HG03457 (cell line): ENCODE data around the gene GRIK1.

Source experiments
- ATAC-seq: cut with Tn5 transposase; IDR thresholded peaks from one replicate; pipeline ENCODE4 v1.9.1; 2021; ENCODE audit warnings: moderate number of reproducible peaks; ENCODE audit not compliant: unreplicated experiment

GRIK1 gene

DNA sequence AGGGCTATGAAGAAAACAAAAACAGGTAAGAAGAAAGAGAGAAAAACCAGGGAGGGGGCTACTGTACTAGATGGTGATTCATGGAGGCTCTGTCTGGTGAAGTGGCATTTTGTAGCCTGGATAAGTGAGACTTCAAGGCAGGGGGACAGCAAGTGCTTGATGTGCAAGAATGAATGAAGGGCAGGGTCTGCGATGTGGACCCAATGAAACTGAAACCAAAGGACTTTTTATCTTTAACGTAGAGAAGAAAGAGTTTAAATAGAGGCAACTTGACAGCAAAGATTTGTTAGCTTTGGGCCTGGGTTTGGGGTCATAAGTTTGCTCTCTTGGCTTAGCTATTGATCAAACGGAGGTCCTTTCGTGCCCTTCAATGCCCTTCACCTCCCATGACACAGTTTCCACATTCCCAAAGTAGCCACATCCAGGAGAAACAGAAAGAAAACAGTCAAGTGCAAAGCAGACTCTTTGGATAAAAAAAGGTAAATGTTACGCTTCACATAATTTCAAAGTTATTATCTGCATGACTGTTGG is 291.0 kb downstream of the GRIK1 start:
- ATAC-seq, result no peak

DNA sequence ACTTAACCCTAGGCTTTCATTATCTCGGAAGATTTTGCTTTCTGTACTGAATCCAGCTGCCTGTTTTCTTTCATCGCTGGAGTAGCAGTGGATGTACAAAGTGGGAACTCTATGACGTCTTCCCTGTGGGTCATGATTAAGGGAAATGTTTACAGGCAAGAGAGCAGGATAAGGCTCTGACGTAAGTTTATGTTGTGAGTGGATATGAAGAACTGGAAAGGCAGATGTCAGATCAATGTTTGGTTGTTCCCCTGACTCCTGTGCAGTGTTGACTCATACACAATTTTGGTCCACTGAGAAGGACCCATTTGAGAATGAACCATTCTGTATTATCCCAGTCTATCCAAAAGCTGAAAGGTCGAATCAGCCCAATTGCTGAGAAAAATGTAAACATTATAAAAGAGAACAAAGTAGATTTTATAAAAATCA is 292.4 kb downstream of the GRIK1 start:
- ATAC-seq, result no peak

DNA sequence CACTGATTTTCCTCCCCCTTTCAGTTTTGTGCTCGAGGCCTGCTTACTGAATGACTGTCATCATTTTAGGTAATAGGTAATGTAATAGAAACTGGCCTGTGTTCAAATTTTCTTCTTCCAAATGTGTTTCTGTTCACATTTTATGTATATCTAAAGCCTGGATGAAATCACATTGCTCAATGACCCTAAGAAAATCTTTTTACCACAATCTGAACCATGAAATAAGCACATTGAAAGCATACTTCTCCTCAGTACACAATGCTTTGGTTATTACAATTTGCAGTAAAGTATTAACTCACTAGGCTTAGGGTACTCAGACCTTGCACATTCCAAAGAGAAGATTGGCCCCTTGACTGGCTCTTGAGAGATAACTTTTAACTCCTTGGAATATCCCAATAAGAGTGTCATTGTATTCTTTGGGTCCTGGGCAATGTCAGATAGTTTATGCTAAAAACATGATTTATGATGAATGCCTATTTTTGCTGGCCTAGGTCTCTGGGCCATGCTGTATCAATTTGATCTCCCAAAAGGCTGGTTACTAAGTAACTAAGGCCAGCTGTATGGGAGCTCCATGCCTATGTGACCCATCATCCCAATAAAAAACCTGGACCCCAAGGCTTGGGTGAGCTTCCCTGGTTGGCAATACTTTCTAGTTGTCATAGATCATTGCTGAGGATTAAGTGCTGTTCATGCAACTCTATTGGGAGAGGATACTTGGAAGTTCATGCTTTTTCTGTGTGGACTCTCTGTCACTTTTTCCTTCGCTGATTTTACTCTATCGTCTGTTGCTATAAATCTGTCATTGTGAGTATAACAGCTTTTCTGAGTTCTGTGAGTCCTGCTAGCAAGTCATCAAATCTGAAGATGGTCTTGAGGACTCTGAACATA is 293.9 kb downstream of the GRIK1 start:
- no peak for ATAC-seq

DNA sequence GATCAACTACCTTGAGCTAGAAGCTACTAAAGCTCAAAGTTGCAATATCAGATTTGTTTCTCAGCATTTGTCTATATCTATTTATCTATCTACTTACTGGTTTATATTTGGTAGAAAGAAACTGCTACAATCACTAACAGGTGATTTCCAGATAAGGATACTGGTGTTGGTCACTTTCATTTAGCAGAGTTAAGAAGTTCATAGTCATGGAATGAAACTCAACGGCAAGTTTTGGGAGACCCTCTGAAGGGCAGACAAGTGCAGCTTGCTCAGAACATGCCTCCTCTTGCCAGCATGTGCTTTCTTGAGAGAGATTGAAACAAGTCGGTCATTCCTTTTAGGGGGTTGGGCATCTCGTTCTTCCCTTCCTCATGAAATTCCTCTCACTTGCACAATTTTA is 296.5 kb downstream of the GRIK1 start:
- ATAC-seq, result no peak

DNA sequence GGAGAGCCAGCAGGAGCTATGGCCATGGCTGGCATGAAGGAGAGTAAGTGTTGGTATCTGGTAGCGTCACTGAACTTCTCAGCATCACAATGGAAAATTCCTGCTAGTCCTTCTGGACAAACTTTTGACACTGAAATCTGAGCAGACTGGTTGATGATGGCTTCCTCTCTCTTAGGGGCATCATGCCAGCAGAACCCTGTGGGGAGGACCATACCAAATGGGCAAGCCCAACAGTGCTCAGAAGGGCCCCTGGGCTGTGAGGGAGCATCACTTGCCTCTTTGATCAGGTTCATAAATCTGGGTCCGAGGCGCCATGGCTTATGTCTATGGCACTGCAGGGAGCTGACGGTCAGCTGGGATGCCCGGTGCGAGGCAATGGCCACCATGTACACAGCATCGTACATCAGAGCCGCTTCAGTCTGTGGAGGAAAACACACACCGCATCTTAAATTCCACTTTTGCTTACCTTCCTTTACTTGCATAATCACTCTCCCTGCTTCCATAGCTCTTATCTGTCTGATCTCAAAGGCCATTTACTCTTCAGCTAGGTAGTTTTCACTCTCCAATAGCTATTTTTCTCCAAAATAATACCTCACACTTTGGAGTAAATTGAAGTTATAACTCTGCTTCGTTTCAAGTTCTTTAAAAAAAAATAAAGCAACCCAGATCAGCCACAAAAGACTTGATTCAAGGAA is 297.1 kb downstream of the GRIK1 start:
- ATAC-seq, result no peak

DNA sequence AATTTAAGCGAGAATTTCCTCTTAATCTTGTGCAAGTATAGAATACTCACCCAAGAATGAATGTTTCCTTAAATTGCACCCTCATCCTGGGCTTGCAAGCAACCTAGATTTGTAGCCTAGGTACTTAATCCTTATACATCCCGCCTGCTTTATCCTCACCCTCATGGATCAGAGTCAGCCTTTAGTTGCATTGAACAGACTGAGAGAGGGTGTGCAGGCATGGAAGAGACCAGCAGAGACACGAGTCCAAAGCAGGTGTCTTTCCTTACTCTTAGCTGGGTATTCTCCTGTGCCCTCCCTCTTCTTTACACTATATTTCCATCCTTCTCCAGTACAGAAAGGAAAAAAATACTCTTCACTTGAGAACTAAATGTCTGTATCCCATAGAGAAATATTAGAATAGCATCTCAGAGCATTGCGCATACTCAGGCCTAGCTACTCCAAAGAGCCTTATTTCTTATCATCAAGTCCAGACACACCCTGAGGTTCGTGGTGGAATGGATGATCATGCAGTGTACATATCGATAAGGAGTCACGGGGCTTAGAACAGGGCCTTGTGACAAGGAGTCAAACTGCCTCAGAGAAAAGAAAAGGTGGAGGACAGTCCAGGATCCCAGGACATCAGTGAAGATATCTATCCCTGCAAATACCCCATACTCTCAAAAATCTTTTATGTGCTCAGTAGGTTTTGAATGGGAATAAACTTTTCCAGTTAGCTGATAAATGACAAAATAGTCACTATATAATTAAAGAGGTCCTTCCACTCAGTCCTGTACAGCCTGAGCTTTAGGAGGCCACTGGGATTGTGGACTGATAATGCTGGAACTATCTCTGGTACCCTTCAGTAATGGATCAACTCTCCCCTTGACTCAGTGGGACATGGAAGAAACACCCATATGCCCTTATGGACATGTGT is 297.9 kb downstream of the GRIK1 start:
- ATAC-seq, result no peak

DNA sequence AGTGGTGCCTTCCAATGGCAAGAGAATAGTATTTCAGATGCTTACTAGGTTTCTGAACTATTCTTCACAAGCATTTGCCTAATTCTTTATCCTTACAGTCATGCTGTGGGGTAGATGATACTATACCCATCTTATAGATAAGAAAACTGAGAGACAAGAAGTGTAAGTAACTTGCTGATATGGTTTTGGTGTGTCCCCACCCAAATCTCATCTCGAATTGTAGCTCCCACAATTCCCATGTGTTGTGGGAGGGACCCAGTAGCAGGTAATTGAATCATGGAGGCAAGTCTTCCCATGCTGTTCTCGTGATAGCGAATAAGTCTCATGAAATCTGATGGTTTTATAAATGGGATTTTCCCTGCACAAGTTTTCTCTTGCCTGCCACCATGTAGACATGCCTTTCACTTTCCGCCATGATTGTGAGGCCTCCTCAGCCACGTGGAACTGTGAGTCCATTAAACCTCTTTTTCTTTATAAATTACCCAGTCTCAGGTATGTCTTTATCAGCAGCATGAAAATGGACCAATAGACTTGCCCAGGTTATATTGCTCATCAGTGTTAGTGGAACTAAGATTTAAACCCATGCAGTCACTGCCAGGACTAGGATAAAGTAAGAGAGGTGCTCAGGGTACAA is 298.7 kb downstream of the GRIK1 start:
- no peak for ATAC-seq

DNA sequence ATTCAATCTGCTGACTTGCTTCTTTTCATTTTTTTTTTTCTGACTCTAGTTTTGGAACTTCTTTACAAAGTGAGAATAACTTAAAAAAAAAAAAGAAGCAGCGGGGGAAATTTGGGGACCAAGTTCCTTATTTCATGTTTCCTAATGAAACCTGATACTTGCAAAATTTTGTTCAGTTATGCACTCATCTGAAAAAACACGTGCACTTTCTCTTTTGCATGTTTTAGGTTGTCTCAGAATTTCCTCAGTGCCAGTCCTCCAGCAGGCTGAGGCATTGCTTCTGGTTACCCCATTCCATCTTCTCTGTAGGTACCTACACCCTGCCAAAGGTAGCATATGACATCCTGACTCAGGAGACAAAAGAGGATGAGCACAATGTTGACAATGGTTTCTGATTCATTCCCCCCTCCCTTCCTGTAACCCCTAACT is 299.7 kb downstream of the GRIK1 start:
- no peak for ATAC-seq

DNA sequence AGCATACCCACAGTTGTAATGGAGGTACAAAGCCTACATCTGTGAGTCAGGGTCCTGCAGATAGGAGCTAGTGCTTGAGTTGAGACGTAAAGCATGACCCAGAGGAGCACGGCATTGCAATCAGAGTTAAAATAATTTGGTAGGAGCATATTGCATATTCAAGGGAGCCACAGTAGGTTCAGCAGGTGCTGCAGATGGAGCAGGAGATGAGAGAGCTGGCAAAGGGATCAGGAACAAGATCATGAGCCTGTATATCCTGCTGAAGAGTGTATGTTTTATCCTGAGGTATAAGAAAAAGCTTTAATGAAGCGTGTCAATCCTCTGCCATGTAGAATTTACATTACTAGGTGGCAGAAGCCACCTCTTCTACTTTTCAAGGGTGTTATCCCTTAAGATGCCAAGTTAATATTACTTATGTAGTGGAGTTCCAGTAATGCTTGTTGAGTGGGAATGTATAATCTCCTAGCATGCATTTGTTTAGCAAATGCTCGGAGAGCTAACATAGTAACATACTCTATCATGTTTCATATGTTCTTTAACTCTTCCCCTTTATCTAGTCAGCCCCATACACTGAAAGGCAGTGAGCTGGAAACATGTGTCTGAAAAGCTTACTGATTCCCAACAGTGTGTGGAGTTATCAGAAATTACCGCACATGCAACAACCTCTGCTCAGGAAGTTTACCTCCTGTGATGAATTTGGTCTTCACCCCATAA is 300.3 kb downstream of the GRIK1 start:
- no peak for ATAC-seq

DNA sequence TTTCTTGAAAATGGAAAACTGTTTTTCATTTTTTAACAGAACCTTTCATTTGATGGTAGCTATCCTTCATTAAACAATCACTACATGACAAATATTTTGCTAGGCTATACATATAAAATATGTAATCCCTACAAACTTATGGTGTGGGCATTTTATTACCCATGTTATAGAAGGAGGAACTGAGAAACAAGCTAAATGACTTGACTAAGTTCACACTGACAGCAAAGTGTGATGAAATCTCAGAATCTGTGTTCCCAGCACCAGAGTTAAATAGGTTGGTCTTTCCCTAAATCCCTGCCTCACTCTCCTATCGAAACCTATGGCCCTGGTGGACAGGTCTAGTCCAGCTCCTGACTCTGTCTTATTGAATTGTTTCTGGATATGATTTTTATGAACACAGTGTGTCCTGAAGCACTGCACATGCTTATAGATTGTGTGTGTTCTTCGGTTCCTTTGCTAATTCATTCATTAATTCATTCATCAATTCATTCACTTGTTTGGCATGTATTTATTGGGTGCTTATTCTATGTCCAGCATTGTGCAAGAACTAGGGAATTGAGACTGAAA is 301.0 kb downstream of the GRIK1 start:
- ATAC-seq, result no peak

DNA sequence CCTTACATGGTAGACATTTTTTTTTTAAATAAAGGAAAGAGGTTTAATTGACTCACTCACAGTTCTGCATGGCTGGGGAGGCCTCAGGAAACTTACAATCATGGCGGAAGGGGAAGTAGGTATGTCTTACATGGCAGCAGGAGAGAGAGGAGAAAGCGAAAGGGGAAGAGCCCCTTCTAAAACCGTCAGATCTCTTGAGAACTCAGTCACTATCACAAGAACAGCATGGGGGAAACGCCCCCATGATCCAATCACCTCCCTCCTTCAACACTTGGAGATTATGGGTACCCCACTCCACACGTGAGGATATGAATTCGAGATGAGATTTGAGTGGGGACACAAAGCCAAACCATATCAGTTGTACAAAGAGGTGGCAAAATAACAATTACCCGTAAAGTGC is 301.7 kb downstream of the GRIK1 start:
- no peak for ATAC-seq

DNA sequence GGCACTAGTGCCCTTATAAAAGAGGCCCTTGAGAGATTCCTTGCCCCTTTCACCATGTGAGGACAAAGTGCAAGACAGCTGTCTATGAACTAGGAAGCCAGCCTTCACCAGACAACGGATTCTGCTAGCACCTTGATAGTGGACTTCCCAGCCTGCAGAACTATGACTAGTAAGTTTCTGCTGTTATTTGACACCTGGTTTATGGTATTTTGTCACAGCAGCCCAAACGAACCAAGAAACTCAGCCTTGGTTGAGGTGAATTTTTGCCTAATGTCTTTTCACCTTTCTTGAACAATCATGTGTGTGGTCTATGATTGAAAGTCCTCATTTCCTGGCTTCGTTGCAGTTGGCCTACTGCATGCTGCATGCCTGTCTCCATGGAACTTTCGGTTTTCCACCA is 302.2 kb downstream of the GRIK1 start:
- ATAC-seq, result no peak

DNA sequence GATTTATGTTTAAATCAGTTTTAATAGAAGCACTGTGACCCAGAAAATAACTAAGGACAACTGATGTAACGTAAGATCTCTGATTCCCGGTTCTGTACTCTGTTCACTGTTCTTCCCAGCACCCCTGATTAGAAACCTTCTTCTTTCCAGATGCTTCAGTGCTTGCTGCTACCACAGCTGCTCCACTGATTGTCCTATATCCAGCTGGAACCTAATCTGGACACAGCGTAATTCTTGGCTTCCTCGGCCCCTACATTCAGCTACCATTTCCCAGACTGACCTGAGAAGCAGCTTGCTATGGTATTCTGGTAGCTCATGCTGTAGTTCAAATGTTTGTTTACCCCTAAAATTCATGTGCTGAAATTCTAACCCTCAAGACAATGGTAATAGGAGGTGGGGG is 302.7 kb downstream of the GRIK1 start:
- no peak for ATAC-seq

DNA sequence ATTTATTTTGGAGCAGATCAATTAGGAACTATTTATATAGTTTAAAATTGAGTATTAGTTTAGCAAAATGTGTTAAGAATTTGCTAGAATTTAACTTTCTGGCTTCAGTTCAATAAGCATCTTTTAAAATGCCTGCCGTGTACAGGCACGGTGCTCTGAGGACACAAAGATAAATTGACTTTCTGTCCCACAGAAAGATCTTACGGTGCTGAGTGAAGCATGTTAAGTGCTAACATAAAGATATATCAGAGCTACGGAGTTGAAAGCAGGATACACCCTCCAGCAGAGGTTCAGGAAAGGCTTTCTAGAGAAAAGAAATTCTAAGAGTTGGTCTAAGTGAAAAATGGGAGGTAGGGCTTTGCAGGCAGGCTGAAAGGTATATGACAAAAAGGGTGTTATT is 305.4 kb downstream of the GRIK1 start:
- ATAC-seq, result no peak

DNA sequence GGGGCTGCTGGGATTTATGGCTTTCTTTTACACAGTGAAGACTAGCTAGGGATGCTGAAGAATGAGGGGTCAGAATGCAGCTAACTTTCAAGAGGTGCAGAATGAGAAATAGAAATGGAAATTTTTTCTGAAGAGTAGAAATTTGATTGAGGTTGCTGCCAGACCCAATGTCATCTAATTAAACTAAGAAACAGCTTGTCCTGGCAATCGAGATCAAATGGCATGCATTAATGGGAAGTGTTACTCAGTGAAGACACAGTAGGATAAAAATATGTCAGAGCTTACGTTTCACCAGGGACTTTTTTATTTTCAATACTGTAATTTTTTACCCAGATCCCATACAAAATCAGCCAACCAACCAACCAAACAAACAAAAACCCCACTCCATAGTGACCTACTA is 306.0 kb downstream of the GRIK1 start:
- no peak for ATAC-seq

DNA sequence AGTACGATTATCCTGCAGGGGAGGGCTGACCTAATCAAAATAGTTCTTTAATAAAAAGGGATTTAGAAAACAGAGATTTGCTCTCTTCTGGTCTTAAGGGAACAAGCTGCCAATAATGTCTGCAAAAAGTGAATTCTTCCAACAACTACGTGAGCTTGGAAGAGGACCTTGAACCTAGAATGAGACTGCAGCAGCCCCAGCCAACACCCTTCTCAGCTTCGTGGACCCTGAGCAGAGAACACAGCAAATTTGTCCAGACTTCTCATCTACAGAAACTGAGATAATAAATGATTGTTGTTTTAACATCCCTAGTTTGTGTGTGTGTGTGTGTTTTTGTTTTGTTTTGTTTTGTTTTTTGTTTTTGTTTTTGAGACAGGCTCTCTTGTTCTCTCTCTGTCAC is 309.4 kb downstream of the GRIK1 start:
- ATAC-seq, result no peak

DNA sequence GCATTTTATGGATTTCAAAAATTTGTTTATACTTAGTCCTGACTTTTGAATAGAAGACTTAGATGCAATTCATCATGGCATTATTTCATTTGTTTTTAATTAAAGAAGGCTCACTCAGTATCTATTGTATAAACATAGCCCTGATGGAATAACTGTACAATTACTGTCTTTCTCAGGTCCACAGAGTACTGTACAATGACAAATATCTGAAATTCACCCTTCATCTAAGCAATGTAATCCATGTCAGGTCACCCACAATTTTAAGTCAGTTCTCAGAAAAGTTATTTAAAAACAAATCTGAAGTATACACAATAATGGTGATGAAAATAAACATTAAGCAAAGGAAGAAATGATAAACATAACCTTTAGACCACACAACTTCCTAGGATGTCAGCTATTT is 311.9 kb downstream of the GRIK1 start:
- ATAC-seq, result no peak

DNA sequence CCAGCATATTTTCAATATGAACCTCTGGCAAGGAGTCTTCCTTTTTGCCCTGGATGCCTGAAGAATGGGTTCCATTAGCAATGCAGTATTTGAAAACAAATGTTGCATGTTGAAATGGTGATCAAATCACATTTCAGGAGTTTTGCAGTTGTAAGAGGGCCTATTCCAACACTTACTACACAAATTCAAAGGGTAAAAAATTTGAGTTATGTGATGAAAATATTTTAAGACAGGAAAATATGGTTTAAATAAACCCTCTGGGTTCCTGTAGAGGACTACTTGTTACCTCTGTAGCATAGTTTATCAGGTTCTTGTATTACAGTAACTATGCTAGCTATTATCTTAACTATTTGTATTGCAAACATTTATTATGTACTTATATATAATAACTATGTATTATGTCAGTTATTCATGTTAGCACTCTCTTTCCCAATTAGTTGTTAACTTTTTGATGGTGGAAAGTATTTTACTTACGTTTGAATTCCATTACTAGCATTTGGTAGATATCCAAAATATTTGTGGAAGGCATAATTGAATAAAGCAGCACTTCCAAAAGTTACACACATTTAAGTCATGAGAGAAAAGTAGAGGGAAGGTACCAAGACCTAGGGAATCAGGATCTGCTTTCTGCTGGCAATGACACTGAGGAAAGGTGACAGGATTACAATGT is 312.9 kb downstream of the GRIK1 start:
- ATAC-seq, result no peak

DNA sequence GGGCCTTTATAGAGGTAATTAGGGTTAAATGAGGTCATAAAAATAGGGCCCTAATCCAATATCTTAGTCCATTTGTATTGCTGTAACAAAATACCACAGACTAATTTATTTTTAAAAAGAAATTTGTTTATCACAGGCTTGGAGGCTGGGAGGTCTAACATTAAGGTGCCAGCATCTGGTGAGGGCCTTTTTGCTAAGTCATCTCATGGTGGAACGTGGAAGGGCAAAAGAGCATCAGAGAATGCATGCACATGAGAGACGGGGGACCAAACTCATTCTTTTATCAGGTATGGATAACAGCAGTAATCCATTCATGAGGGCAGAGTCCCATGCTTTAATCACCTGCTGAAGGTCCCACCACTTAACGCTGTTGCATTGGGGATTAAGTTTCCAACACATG is 313.8 kb downstream of the GRIK1 start:
- no peak for ATAC-seq
